Endothelial cell of umbilical vein (primary cell): ENCODE data around the gene SNED1. TPM values are rescaled to one million over a fixed set of nuclear protein-coding genes. Genes with fewer than 3 reads are reported as not detected.

Experiments used
- BruUV-seq: library from RNA; stranded (reverse); fragments of 400-500 nt; replicated peaks from 2 replicates; lab custom pipeline; 2021; lab: Mats Ljungman, UMichigan
- CTCF ChIA-PET: fragments of 300-600, 350-600 bp; sonication (Branson Sonifier 250); formaldehyde crosslinking; loops from one replicate; lab custom pipeline; 2021; ENCODE audit warnings: antibody characterized with exemption, inconsistent platforms; lab: Charles Lee
- POLR2A ChIA-PET: fragments of 300-600, 350-600 bp; sonication (Branson Sonifier 250); formaldehyde crosslinking; loops from one replicate; lab custom pipeline; 2021; ENCODE audit warnings: antibody characterized with exemption, inconsistent platforms; lab: Charles Lee
- DNase-seq: peaks from one replicate; pipeline ENCODE4 v3.0.0-alpha.2; 2011; ENCODE audit warnings: low read depth, low spot score
- FAIRE-seq: peaks from 2 replicates; lab custom pipeline; 2011; peaks lifted over from hg19 to GRCh38; lab: Jason Lieb, UNC
- H2AFZ ChIP-seq: 2 replicates; pipeline ENCODE4 v1.6.0; 2012; ENCODE audit warnings: low read depth, low read length, control low read depth, inconsistent platforms
- H3K27ac ChIP-seq: 2 replicates; pipeline ENCODE4 v1.5.1; 2011; ENCODE audit warnings: low read depth, mild to moderate bottlenecking, control low read depth, low read length, moderate library complexity; ENCODE audit not compliant: insufficient read depth
- H3K27me3 ChIP-seq, 2 experiments: 2 replicates each; pipeline versions ENCODE4 v1.6.0 to v1.6.1; 2011; ENCODE audit warnings: low read length in 2 of 2, mixed read lengths in 1 of 2; ENCODE audit not compliant: control insufficient read depth in 2 of 2, insufficient read depth in 2 of 2
- H3K36me3 ChIP-seq, 2 experiments: 2 replicates in 1 of 2; 3 replicates in 1 of 2; pipeline ENCODE4 v1.5.1; 2011; ENCODE audit warnings: low read length in 2 of 2, mild to moderate bottlenecking in 1 of 2, moderate library complexity in 1 of 2; ENCODE audit not compliant: control insufficient read depth in 2 of 2, insufficient read depth in 2 of 2; ENCODE audit errors: extremely low read depth in 1 of 2
- H3K4me1 ChIP-seq: 3 replicates; pipeline ENCODE4 v1.5.1; 2011; ENCODE audit warnings: mild to moderate bottlenecking, low read length; ENCODE audit not compliant: control insufficient read depth, insufficient read depth; ENCODE audit errors: extremely low read depth
- H3K4me2 ChIP-seq: 2 replicates; pipeline ENCODE4 v1.6.1; 2011; ENCODE audit warnings: low read length, control low read depth, mixed read lengths; ENCODE audit not compliant: insufficient read depth
- H3K4me3 ChIP-seq, 3 experiments: fragments of 200-600 bp in 1 of 3; sonication (generic), shearing (Covaris generic) in 1 of 3; replicated peaks in 1 of 3; 2 replicates each; pipeline ENCODE4 v1.5.1; 2011 to 2016; ENCODE audit warnings: control low read depth in 3 of 3, low read length in 3 of 3, mild to moderate bottlenecking in 2 of 3, inconsistent platforms in 1 of 3, low read depth in 1 of 3, moderate library complexity in 1 of 3; ENCODE audit not compliant: insufficient read depth in 1 of 3
- H3K79me2 ChIP-seq: 2 replicates; pipeline ENCODE4 v1.6.0; 2012; ENCODE audit warnings: low read length, inconsistent platforms; ENCODE audit not compliant: control insufficient read depth, insufficient read depth
- H3K9ac ChIP-seq: replicated peaks from 2 replicates; pipeline ENCODE3; 2011; ENCODE audit warnings: low read length, control low read depth; ENCODE audit not compliant: insufficient read depth; ENCODE audit errors: extremely low read depth
- H3K9me1 ChIP-seq: replicated peaks from 3 replicates; pipeline ENCODE4 v1.6.0; 2011; ENCODE audit warnings: mild to moderate bottlenecking, low read length; ENCODE audit not compliant: control insufficient read depth, insufficient read depth; ENCODE audit errors: extremely low read depth
- H3K9me3 ChIP-seq: replicated peaks from 2 replicates; pipeline ENCODE4 v1.5.1; 2012; ENCODE audit warnings: low read length, inconsistent platforms; ENCODE audit not compliant: control insufficient read depth, insufficient read depth
- H4K20me1 ChIP-seq: replicated peaks from 2 replicates; pipeline ENCODE3; 2011; ENCODE audit warnings: mild to moderate bottlenecking, low read length; ENCODE audit not compliant: control insufficient read depth, insufficient read depth; ENCODE audit errors: extremely low read depth
- CTCF ChIP-seq, 2 donors: IDR thresholded peaks; 1 replicate in 1 of 2; 2 replicates in 1 of 2; pipeline ENCODE4 v1.5.1; 2011; ENCODE audit warnings: low read length in 2 of 2, mild to moderate bottlenecking in 2 of 2, moderate library complexity in 2 of 2, control low read depth in 1 of 2, inconsistent platforms in 1 of 2, low read depth in 1 of 2; ENCODE audit not compliant: insufficient read depth in 1 of 2; ENCODE audit errors: extremely low read depth in 1 of 2
- EZH2 ChIP-seq: IDR thresholded peaks from 2 replicates; pipeline ENCODE4 v1.6.1; 2012; ENCODE audit warnings: borderline replicate concordance, low read depth, mild to moderate bottlenecking, moderate library complexity, low read length, inconsistent platforms; ENCODE audit not compliant: severe bottlenecking
- FOS ChIP-seq: IDR thresholded peaks from 2 replicates; pipeline ENCODE4 v1.6.1; 2011; ENCODE audit warnings: mild to moderate bottlenecking, low read length, moderate library complexity, borderline replicate concordance; ENCODE audit not compliant: insufficient read depth
- GATA2 ChIP-seq: IDR thresholded peaks from 2 replicates; pipeline ENCODE4 v1.7.0; 2011; ENCODE audit warnings: low read depth, mild to moderate bottlenecking, moderate library complexity, mixed read lengths, low read length; ENCODE audit not compliant: insufficient read length, insufficient read depth
- JUN ChIP-seq: IDR thresholded peaks from 2 replicates; pipeline ENCODE4 v1.6.1; 2011; ENCODE audit warnings: borderline replicate concordance, low read depth; ENCODE audit not compliant: insufficient read length, insufficient read depth
- MAX ChIP-seq: IDR thresholded peaks from 2 replicates; pipeline ENCODE4 v1.6.1; 2011; ENCODE audit not compliant: insufficient read depth, insufficient read length
- MYC ChIP-seq: IDR thresholded peaks from one replicate; pipeline ENCODE4 v1.6.1; 2011; ENCODE audit warnings: mild to moderate bottlenecking, low read depth, low read length
- POLR2A ChIP-seq: IDR thresholded peaks from 2 replicates; pipeline ENCODE4 v1.6.1; 2012; ENCODE audit warnings: low read depth, mild to moderate bottlenecking, control low read depth, low read length
- POLR2AphosphoS5 ChIP-seq: IDR thresholded peaks from 2 replicates; pipeline ENCODE4 v1.6.1; 2012; ENCODE audit warnings: low read depth, mild to moderate bottlenecking, control low read depth, low read length, moderate library complexity; ENCODE audit not compliant: insufficient read depth
- dilution Hi-C: fragments of 300-500 bp; cut with MboI; formaldehyde crosslinking; loops from one replicate; pipeline ENCODE4 v1.15.0; 2019; ENCODE audit warnings: low sequenced_read_pairs; ENCODE audit not compliant: extremely low pct_ligation_motif_present
- intact Hi-C: fragments of 100-400 bp; cut with micrococcal nuclease; formaldehyde crosslinking; loops from one replicate; pipeline ENCODE4 v1.10.0; 2022
- polyA plus RNA-seq, 4 experiments: library from polyadenylated mRNA; depleted of rRNA in 3 of 4; stranded (reverse) in 3 of 4; unstranded in 1 of 4; fragments of >200 nt; gene quantifications; 2 replicates each; pipeline versions ENCODE4 v1.2.1 to v1.2.3, GENCODE V29; 2011 to 2012; ENCODE audit warnings: missing spikeins in 1 of 4
- total RNA-seq: library from RNA; stranded (reverse); gene quantifications from 2 replicates; pipeline ENCODE4 v1.2.3, GENCODE V29; 2021

The SNED1 gene
- total and polyA plus RNA-seq, 2 donors (not counting 3 experiments of a cell fraction or from before 2014, with no cell fraction given): 14.1 to 17.2 TPM

- no peak overlapping the region for H3K27ac ChIP-seq
- DNase-seq (no peak), FAIRE-seq (no peak)
- ChIA-PET POLR2A (no interaction called here), CTCF (interaction anchor here (0.6 to 0.9 kb wide), 2 partner anchors 137 to 231 kb away, joined by 3 to 6 read pairs; partner anchors contain the start of gene KIF1A)
- H3K36me3 ChIP-seq: peaks cover 0 to 9% of the 10 kb centered on the region in 2 experiments
- no peaks in the 10 kb centered on the region for H3K27me3 ChIP-seq
- H3K4me3 ChIP-seq: no peak overlapping the region
- no peak overlapping the region for H3K9ac ChIP-seq
- TF ChIP-seq GATA2: no peak
- no peak for TF ChIP-seq JUN
- no peak for TF ChIP-seq CTCF (IDR thresholded peaks at IDR 0.05; ENCODE audit: extremely low read depth in 1 of 2, insufficient read depth in 1 of 2, low read depth in 1 of 2, low read length in 2 of 2)
- no peak for TF ChIP-seq MAX
- TF ChIP-seq FOS: no peak
- no peak for TF ChIP-seq POLR2AphosphoS5
- no peak for TF ChIP-seq POLR2A
- no peak for TF ChIP-seq MYC
- no peak for TF ChIP-seq EZH2
- H3K4me1 ChIP-seq: no peaks in the 10 kb centered on the region
- H3K4me2 ChIP-seq: no peak overlapping the region
- intact Hi-C loops: no loop called here
- no peaks in the 10 kb centered on the region for H3K9me3 ChIP-seq
- H3K79me2 ChIP-seq: no peaks in the 10 kb centered on the region
- BruUV-seq: no TSS peak
- dilution Hi-C loops: no loop called here
- H2AFZ ChIP-seq: no peak overlapping the region
- H3K9me1 ChIP-seq: no peaks in the 10 kb centered on the region
- H4K20me1 ChIP-seq: no peaks in the 10 kb centered on the region
Observed at GRCh38 chr2:241050624-241051577, 52.5 kb downstream of the SNED1 start.
